Stimulated activated CD4-positive, alpha-beta T cell treated with anti-CD3 and anti-CD28 coated beads, Interleukin-4, amount 100 ng/mL, for 48 hours (primary cell): ENCODE results near the gene MEIOB.
"Not testable (repeated sequence)": the region's sequence is repeated elsewhere in the genome, so short reads cannot be mapped to it uniquely, and the experiment has no call there.

Source experiments
- DNase-seq, 2 donors: peaks; one replicate each; pipeline ENCODE4 v3.0.0-alpha.2; 2020; ENCODE audit warnings: low read depth in 2 of 2

MEIOB gene

GRCh38 chr16:1877804-1878203, 5.8 kb upstream of the MEIOB start:
- no peak for DNase-seq

DNA sequence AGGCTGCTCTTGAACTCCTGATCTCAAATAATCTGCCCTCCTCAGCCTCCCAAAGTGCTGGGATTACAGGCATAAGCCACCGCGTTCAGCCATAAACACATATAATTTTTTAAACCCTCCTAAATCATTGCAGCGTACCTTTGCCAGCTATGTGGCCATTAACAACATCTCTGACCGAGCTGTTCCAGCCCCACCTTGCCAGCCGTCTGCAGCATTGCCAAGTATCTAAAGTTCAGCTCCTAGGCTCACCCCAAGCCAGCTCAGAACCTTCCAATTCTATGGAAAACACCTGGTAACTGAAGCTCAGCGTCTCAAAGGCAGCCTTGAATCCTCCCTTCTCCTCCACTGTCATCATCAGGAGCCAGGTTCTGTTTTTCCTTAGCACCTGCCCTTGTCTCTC, 5.1 kb upstream of the MEIOB start:
- no peak for DNase-seq

GRCh38 chr16:1876468-1876867, 4.5 kb upstream of the MEIOB start:
- DNase-seq, result no peak

GRCh38 chr16:1876066-1876465, 4.1 kb upstream of the MEIOB start:
- DNase-seq, result not testable (repeated sequence)

DNA sequence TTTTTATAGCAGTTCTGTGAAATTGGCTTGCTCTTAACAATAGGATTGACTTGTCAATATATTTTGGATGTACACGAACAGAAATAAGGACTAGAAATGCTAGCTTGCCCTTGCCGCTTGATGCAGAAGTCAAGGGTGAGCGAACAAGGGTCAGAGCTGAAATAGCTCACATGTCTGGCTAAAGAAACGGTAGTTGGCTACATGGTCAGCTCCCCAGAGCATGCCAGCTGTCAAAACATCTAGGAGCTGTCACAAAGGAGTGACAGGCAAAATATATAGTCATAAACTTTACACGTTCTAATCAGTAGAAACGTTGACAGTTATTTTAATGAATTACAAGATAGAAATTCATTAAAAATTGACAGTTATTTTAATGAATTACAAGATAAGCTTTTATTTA, 2.9 kb upstream of the MEIOB start:
- no peak for DNase-seq

GRCh38 chr16:1870365-1871082, 1.4 kb downstream of the MEIOB start:
- DNase-seq, result no peak

GRCh38 chr16:1865902-1866690, 5.9 kb downstream of the MEIOB start:
- DNase-seq, result no peak

DNA sequence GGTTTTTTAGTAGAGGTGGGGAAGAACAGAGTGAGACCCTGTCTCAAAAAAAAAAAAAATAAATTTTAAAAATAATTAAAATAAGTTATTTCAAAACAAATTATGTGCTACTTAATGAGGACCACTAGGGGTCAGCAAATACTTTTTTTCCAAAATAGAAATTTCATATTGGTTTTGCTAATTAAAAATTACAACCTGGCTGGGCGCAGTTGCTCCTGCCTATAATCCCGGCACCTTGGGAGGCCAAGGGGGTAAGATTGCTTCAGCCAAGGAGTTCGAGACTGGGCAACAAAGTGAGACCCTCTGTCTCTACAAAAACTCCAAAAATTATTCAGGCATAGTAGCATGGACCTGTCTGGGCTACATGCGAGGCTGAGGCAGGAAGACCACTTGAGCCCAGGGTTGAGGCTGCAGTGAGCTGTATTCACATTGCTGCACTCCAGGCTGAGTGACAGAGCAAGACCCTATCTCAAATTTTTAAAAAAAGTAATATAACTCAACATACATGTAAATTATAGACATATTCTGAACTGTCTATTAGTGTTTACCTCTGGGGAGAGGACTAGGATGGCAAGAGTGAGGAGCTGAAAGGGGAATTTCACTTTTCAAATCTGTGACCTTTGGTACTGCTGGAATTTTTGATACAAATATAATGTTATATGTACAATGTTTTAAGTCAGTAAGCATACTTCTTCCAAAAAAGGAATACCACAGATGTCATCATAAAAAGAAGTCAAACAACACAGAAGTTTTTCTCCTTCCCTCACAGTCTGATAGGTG, 8.1 kb downstream of the MEIOB start:
- DNase-seq, result no peak

GRCh38 chr16:1862394-1862793, 9.6 kb downstream of the MEIOB start:
- DNase-seq, result no peak

- DNase-seq, result no peak
These were observed 10.2 kb downstream of the MEIOB start for GRCh38 chr16:1861730-1862129.

- DNase-seq, result no peak
These were observed 12.3 kb downstream of the MEIOB start for GRCh38 chr16:1859650-1860049.

DNA sequence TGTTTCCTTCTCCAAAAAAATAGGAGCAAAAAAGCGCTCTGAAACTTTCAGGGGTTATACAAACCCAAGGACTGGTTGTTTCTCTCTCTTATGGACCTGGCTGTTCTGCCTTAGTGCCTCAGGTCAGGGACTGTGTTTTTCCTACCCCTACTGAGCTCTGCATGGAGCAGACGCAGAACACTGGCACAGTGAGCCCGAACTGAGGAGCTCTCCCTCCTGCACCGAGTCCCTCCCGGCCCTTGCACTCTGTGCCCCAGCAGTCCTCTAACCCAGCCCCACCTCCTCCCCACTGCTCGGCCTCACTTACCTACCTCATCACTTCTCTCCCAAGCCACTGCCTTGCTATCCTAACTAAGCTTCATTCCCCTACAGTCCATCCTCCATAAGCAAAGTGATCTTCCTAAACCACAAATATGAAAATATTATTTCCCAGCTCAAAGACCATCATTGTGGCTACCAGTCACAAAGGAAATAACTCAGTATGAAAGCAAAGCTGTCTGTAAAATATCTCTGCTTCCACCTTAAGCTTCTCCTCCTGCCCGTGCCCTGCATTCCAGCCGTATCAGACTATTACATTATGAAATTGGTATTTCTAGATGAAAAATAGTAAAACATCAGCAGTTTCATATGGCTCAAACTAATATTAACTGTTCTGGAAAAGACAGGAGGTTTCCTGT, 13.6 kb downstream of the MEIOB start:
- DNase-seq, result no peak

DNA sequence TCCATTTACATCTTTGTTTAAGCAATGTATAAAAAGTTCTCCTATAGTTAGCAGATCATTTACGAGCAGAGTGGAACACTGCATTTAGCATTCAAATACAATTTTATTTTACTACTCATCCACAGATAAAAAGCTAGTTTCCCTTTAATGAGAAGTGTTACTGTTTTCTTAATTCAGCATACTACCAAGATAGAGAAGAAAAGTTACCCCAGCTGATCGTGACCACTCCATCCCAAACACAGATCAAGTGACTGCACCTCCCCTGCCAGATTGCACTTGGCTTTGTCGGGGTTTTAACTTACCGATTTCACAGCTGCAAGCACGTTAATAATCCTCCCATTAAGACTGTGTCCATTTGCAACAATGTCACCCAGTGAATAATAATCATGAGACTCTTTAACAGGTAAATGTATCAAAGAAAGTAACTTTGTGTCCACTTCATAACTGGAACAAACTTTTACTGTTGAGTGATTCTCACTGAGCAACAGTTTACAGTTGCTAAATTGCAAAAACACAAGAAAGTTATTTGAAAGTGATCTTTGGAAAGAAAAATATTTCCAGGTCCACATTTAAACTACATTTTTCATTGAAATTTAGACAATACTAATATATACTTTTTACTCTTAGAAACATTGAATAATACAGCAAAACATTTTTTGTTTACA, 14.4 kb downstream of the MEIOB start:
- DNase-seq, result no peak

GRCh38 chr16:1851793-1852192, 20.2 kb downstream of the MEIOB start:
- no peak for DNase-seq

DNA sequence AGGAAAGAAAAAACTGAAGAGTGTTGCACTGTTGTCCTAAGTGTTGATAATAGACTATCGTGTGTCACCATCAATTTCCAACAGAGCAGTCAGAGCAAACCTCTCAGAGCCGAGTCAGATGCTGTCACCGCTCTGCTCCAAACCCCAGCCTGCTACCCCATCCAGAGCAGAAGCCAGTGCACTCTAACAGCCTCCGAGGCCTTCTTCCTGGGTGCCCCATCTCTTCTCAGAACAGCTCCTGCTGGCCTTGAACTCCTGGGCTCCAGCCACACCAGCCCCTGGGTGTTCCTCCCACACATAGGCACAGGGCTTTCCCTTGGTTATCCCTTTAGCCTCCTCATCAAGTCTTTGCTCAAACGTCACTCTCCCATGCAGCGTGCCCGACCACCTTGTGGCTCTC, 21.0 kb downstream of the MEIOB start:
- no peak for DNase-seq

DNA sequence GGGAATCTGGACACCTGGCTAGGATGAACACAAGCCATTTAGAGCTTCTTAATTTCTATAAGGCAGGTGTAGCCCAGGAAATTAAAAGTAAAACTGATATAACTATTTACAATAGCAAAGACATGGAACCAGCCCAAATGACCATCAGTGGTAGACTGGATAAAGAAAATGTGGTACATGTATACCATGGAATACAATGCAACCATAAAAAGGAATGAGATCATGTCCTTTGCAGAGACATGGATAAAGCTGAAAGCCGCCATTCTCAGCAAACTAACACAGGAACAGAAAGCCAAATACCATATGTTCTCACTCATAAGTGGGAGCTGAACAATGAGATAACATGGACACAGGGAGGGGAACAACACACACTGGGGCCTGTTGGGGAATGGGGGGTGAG, 25.5 kb downstream of the MEIOB start:
- DNase-seq, result no peak

DNA sequence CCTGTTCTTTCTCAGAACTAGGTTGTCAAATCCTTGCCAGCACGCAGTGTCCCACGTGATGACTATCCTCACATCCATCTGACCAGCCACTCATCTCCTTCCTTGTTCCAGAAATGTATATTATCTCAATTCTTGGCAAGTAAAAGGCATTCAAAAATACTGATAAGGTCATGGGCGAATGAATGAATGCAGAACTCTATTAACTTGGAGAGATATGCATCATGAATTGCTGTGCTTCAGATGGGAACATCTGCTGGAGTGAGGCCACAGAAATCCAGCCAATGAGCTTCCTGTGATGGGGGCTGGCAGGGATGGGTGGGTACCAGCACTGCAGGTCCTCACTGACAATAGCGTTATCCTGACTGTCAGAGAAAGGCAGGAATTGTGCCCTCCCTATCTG, 26.0 kb downstream of the MEIOB start:
- no peak for DNase-seq

DNA sequence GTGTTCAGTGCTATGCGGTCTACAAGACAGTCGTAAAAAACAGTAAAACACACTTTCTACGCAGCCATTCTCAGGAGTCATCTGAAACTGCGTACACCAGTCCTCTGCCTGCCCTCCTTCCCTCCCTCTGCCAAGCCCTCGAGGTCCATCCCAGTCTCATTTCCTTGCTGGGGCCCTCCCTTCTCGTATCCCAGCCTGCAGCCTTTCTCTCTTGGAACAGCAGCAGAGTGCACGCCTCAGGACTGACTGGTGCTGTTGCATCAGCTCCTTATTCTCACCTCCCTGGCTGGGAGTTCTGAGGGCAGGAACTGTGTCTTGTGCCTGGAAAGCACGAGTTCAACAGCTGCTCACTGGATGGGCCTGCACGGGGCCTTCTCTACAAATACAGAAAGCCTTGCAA, 32.4 kb downstream of the MEIOB start:
- no peak for DNase-seq

DNA sequence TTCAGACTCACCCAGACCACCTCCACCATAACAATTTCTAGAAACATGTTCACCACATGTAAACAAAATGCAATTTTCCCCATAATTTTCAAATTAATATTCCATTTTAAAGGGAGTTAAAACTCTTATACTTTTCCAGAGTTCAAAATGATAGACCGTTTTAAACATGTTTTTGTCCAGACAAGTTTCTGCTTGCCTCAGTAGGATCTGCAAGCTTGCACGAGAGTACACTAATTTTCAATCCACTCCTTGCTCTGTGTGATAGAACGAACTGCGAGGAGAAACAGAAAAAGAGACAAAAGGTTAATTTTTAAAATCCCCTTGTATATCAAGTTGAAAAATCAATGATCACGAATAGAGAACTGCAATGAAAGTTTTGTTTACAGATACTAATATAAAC, 37.9 kb downstream of the MEIOB start:
- DNase-seq, result no peak

- DNase-seq, result no peak
These were observed 39.0 kb downstream of the MEIOB start for GRCh38 chr16:1832838-1833454.
